ENCODE measurements around the gene ACP4. TPM values are rescaled to one million over a fixed set of nuclear protein-coding genes. Genes with fewer than 3 reads are reported as not detected.
"Not testable (repeated sequence)": the region's sequence is repeated elsewhere in the genome, so short reads cannot be mapped to it uniquely, and the experiment has no call there.

ACP4 gene
- total RNA-seq, 1 experiment from 2014 or later = not detected

- no peak for DNase-seq (ENCODE audit: low read depth)
Observed at GRCh38 chr19:50776131-50776530, 14.1 kb upstream of the ACP4 start.

GRCh38 chr19:50777261-50777660 is 13.0 kb upstream of the ACP4 start:
- DNase-seq (ENCODE audit: low read depth) = no peak

- DNase-seq (ENCODE audit: low read depth) = no peak
Observed at GRCh38 chr19:50777830-50778303, 12.3 kb upstream of the ACP4 start.

GRCh38 chr19:50778906-50779430 is 11.2 kb upstream of the ACP4 start:
- DNase-seq (ENCODE audit: low read depth) = no peak

GRCh38 chr19:50779504-50780457 is 10.4 kb upstream of the ACP4 start:
- DNase-seq (ENCODE audit: low read depth) = no peak

- DNase-seq (ENCODE audit: low read depth) = no peak
Observed at GRCh38 chr19:50780753-50781435, 9.3 kb upstream of the ACP4 start.

- not testable (repeated sequence) for DNase-seq (ENCODE audit: low read depth)
Observed at GRCh38 chr19:50783848-50784152, 6.4 kb upstream of the ACP4 start.

- DNase-seq (ENCODE audit: low read depth) = no peak
Observed at GRCh38 chr19:50784710-50785109, 5.5 kb upstream of the ACP4 start.

- DNase-seq (ENCODE audit: low read depth) = no peak
Observed at GRCh38 chr19:50785329-50785728, 4.9 kb upstream of the ACP4 start.

- no peak for DNase-seq (ENCODE audit: low read depth)
Observed at GRCh38 chr19:50790922-50791467, 780 bp downstream of the ACP4 start.

GRCh38 chr19:50791594-50792271 is 1.5 kb downstream of the ACP4 start:
- no peak for DNase-seq (ENCODE audit: low read depth)

GRCh38 chr19:50792272-50793250 is 2.3 kb downstream of the ACP4 start:
- DNase-seq (ENCODE audit: low read depth) = no peak

- DNase-seq (ENCODE audit: low read depth) = no peak
Observed at GRCh38 chr19:50793558-50794065, 3.4 kb downstream of the ACP4 start.

GRCh38 chr19:50794074-50794875 is 4.1 kb downstream of the ACP4 start:
- no peak for DNase-seq (ENCODE audit: low read depth)

- DNase-seq (ENCODE audit: low read depth) = no peak
Observed at GRCh38 chr19:50794876-50795663, 4.9 kb downstream of the ACP4 start.

GRCh38 chr19:50795664-50796073 is 5.5 kb downstream of the ACP4 start:
- DNase-seq (ENCODE audit: low read depth) = no peak

GRCh38 chr19:50796128-50796633 is 6.0 kb downstream of the ACP4 start:
- no peak for DNase-seq (ENCODE audit: low read depth)
